Endothelial cell of umbilical vein (primary cell): ENCODE results near the gene STRA6. TPM values are rescaled to one million over a fixed set of nuclear protein-coding genes. Genes with fewer than 3 reads are reported as not detected.

Source experiments
- BruUV-seq: library from RNA; stranded (reverse); fragments of 400-500 nt; replicated peaks from 2 replicates; lab custom pipeline; 2021; lab: Mats Ljungman, UMichigan
- CTCF ChIA-PET: fragments of 300-600, 350-600 bp; sonication (Branson Sonifier 250); formaldehyde crosslinking; loops from one replicate; lab custom pipeline; 2021; ENCODE audit warnings: antibody characterized with exemption, inconsistent platforms; lab: Charles Lee
- POLR2A ChIA-PET: fragments of 300-600, 350-600 bp; sonication (Branson Sonifier 250); formaldehyde crosslinking; loops from one replicate; lab custom pipeline; 2021; ENCODE audit warnings: antibody characterized with exemption, inconsistent platforms; lab: Charles Lee
- DNase-seq: peaks from one replicate; pipeline ENCODE4 v3.0.0-alpha.2; 2011; ENCODE audit warnings: low read depth, low spot score
- FAIRE-seq: peaks from 2 replicates; lab custom pipeline; 2011; peaks lifted over from hg19 to GRCh38; lab: Jason Lieb, UNC
- H2AFZ ChIP-seq: 2 replicates; pipeline ENCODE4 v1.6.0; 2012; ENCODE audit warnings: low read depth, low read length, control low read depth, inconsistent platforms
- H3K27ac ChIP-seq: 2 replicates; pipeline ENCODE4 v1.5.1; 2011; ENCODE audit warnings: low read depth, mild to moderate bottlenecking, control low read depth, low read length, moderate library complexity; ENCODE audit not compliant: insufficient read depth
- H3K27me3 ChIP-seq, 2 experiments: 2 replicates each; pipeline versions ENCODE4 v1.6.0 to v1.6.1; 2011; ENCODE audit warnings: low read length in 2 of 2, mixed read lengths in 1 of 2; ENCODE audit not compliant: control insufficient read depth in 2 of 2, insufficient read depth in 2 of 2
- H3K36me3 ChIP-seq, 2 experiments: 2 replicates in 1 of 2; 3 replicates in 1 of 2; pipeline ENCODE4 v1.5.1; 2011; ENCODE audit warnings: low read length in 2 of 2, mild to moderate bottlenecking in 1 of 2, moderate library complexity in 1 of 2; ENCODE audit not compliant: control insufficient read depth in 2 of 2, insufficient read depth in 2 of 2; ENCODE audit errors: extremely low read depth in 1 of 2
- H3K4me1 ChIP-seq: 3 replicates; pipeline ENCODE4 v1.5.1; 2011; ENCODE audit warnings: mild to moderate bottlenecking, low read length; ENCODE audit not compliant: control insufficient read depth, insufficient read depth; ENCODE audit errors: extremely low read depth
- H3K4me2 ChIP-seq: 2 replicates; pipeline ENCODE4 v1.6.1; 2011; ENCODE audit warnings: low read length, control low read depth, mixed read lengths; ENCODE audit not compliant: insufficient read depth
- H3K4me3 ChIP-seq, 3 experiments: fragments of 200-600 bp in 1 of 3; sonication (generic), shearing (Covaris generic) in 1 of 3; replicated peaks in 1 of 3; 2 replicates each; pipeline ENCODE4 v1.5.1; 2011 to 2016; ENCODE audit warnings: control low read depth in 3 of 3, low read length in 3 of 3, mild to moderate bottlenecking in 2 of 3, inconsistent platforms in 1 of 3, low read depth in 1 of 3, moderate library complexity in 1 of 3; ENCODE audit not compliant: insufficient read depth in 1 of 3
- H3K79me2 ChIP-seq: 2 replicates; pipeline ENCODE4 v1.6.0; 2012; ENCODE audit warnings: low read length, inconsistent platforms; ENCODE audit not compliant: control insufficient read depth, insufficient read depth
- H3K9ac ChIP-seq: replicated peaks from 2 replicates; pipeline ENCODE3; 2011; ENCODE audit warnings: low read length, control low read depth; ENCODE audit not compliant: insufficient read depth; ENCODE audit errors: extremely low read depth
- H3K9me1 ChIP-seq: replicated peaks from 3 replicates; pipeline ENCODE4 v1.6.0; 2011; ENCODE audit warnings: mild to moderate bottlenecking, low read length; ENCODE audit not compliant: control insufficient read depth, insufficient read depth; ENCODE audit errors: extremely low read depth
- H3K9me3 ChIP-seq: replicated peaks from 2 replicates; pipeline ENCODE4 v1.5.1; 2012; ENCODE audit warnings: low read length, inconsistent platforms; ENCODE audit not compliant: control insufficient read depth, insufficient read depth
- H4K20me1 ChIP-seq: replicated peaks from 2 replicates; pipeline ENCODE3; 2011; ENCODE audit warnings: mild to moderate bottlenecking, low read length; ENCODE audit not compliant: control insufficient read depth, insufficient read depth; ENCODE audit errors: extremely low read depth
- EZH2 ChIP-seq: IDR thresholded peaks from 2 replicates; pipeline ENCODE4 v1.6.1; 2012; ENCODE audit warnings: borderline replicate concordance, low read depth, mild to moderate bottlenecking, moderate library complexity, low read length, inconsistent platforms; ENCODE audit not compliant: severe bottlenecking
- FOS ChIP-seq: IDR thresholded peaks from 2 replicates; pipeline ENCODE4 v1.6.1; 2011; ENCODE audit warnings: mild to moderate bottlenecking, low read length, moderate library complexity, borderline replicate concordance; ENCODE audit not compliant: insufficient read depth
- JUN ChIP-seq: IDR thresholded peaks from 2 replicates; pipeline ENCODE4 v1.6.1; 2011; ENCODE audit warnings: borderline replicate concordance, low read depth; ENCODE audit not compliant: insufficient read length, insufficient read depth
- MYC ChIP-seq: IDR thresholded peaks from one replicate; pipeline ENCODE4 v1.6.1; 2011; ENCODE audit warnings: mild to moderate bottlenecking, low read depth, low read length
- POLR2A ChIP-seq: IDR thresholded peaks from 2 replicates; pipeline ENCODE4 v1.6.1; 2012; ENCODE audit warnings: low read depth, mild to moderate bottlenecking, control low read depth, low read length
- POLR2AphosphoS5 ChIP-seq: IDR thresholded peaks from 2 replicates; pipeline ENCODE4 v1.6.1; 2012; ENCODE audit warnings: low read depth, mild to moderate bottlenecking, control low read depth, low read length, moderate library complexity; ENCODE audit not compliant: insufficient read depth
- dilution Hi-C: fragments of 300-500 bp; cut with MboI; formaldehyde crosslinking; loops from one replicate; pipeline ENCODE4 v1.15.0; 2019; ENCODE audit warnings: low sequenced_read_pairs; ENCODE audit not compliant: extremely low pct_ligation_motif_present
- intact Hi-C: fragments of 100-400 bp; cut with micrococcal nuclease; formaldehyde crosslinking; loops from one replicate; pipeline ENCODE4 v1.10.0; 2022
- polyA plus RNA-seq, 4 experiments: library from polyadenylated mRNA; depleted of rRNA in 3 of 4; stranded (reverse) in 3 of 4; unstranded in 1 of 4; fragments of >200 nt; gene quantifications; 2 replicates each; pipeline versions ENCODE4 v1.2.1 to v1.2.3, GENCODE V29; 2011 to 2012; ENCODE audit warnings: missing spikeins in 1 of 4
- total RNA-seq: library from RNA; stranded (reverse); gene quantifications from 2 replicates; pipeline ENCODE4 v1.2.3, GENCODE V29; 2021
- TF ChIP-seq, protein P1 (sequence below), 2 donors: IDR thresholded peaks; 1 replicate in 1 of 2; 2 replicates in 1 of 2; pipeline ENCODE4 v1.5.1; 2011; ENCODE audit warnings: low read length in 2 of 2, mild to moderate bottlenecking in 2 of 2, moderate library complexity in 2 of 2, control low read depth in 1 of 2, inconsistent platforms in 1 of 2, low read depth in 1 of 2; ENCODE audit not compliant: insufficient read depth in 1 of 2; ENCODE audit errors: extremely low read depth in 1 of 2
- TF ChIP-seq, protein P2 (sequence below): IDR thresholded peaks from 2 replicates; pipeline ENCODE4 v1.6.1; 2011; ENCODE audit not compliant: insufficient read depth, insufficient read length

Gene STRA6
- total and polyA plus RNA-seq, 2 donors (not counting 3 experiments of a cell fraction or from before 2014, with no cell fraction given): not detected

DNA sequence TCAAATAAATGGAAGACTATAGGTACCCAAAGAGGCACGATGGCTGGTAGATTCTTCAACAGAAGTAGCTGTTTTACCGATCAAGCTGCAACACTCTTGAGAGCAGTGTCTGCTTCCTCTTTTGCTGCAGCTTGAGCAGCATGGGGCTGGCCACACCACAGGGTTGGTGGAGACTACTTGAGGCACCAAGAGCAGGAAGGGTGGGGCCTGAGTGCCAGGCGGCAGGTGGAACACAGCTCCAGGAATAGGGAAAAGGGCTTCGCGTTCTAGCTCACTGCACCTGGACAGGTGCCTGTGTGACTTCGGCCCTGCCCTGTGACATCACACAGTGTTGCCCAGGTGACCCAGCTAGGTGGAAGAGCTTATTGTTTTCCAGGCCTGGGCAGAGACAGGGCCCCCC lies 33.4 kb upstream of the STRA6 start, which contains the start of gene CCDC33:
CCDC33 (plus strand) TSS at position 365 of the 400 bp plus-strand sequence. CDS start 394 bp downstream, outside the sequence.
- Histone ChIP-seq H3K27me3 (peaks cover 0 to 4% of the 10 kb centered on the region in 2 experiments), H3K4me3 (no peak within 1 kb of the TSS), H3K9me1 (no peaks in the 10 kb centered on the region), H3K79me2 (no peaks in the 10 kb centered on the region), H3K4me2 (no peak within 1 kb of the TSS), H3K36me3 (no peaks in the 10 kb centered on the region), H3K9me3 (no peaks in the 10 kb centered on the region), H4K20me1 (no peaks in the 10 kb centered on the region), H2AFZ (no peak within 1 kb of the TSS), H3K4me1 (peaks cover 7% of the 10 kb centered on the region), H3K27ac (no peak within 1 kb of the TSS), H3K9ac (no peak within 1 kb of the TSS)
- CTCF ChIA-PET: no interaction called here
- no TSS peak for BruUV-seq
- intact Hi-C loops (no loop called here), dilution Hi-C loops (no loop called here)
- POLR2A ChIA-PET: interaction anchor here (0.5 kb wide), 1 partner anchor 66 kb away, joined by 4 read pairs; no protein-coding TSS in a partner anchor
- DNase-seq (no peak), FAIRE-seq (no peak)
- TF ChIP-seq EZH2 (no peak), POLR2A (no peak), FOS (no peak), JUN (no peak)
- TF ChIP-seq, protein P1, sequence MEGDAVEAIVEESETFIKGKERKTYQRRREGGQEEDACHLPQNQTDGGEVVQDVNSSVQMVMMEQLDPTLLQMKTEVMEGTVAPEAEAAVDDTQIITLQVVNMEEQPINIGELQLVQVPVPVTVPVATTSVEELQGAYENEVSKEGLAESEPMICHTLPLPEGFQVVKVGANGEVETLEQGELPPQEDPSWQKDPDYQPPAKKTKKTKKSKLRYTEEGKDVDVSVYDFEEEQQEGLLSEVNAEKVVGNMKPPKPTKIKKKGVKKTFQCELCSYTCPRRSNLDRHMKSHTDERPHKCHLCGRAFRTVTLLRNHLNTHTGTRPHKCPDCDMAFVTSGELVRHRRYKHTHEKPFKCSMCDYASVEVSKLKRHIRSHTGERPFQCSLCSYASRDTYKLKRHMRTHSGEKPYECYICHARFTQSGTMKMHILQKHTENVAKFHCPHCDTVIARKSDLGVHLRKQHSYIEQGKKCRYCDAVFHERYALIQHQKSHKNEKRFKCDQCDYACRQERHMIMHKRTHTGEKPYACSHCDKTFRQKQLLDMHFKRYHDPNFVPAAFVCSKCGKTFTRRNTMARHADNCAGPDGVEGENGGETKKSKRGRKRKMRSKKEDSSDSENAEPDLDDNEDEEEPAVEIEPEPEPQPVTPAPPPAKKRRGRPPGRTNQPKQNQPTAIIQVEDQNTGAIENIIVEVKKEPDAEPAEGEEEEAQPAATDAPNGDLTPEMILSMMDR (IDR thresholded peaks at IDR 0.05; ENCODE audit: extremely low read depth in 1 of 2, insufficient read depth in 1 of 2, low read depth in 1 of 2, low read length in 2 of 2): no peak

DNA sequence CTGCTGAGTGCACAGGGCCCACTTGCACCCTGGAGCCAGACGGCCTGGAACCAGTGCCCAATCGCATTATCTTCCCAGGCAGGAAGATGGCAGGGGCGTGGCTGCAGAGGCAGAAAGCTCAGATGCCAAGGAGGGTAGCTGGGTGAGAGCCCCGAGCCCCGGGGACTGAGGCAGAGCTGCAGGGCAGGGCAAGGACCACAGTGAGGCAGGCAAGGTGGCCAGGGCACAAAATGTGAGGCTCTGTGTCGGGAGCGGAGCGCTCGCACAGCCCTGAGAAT lies 31.9 kb upstream of the STRA6 start:
- H3K36me3 ChIP-seq: no peaks in the 10 kb centered on the region
- H3K9me3 ChIP-seq: no peaks in the 10 kb centered on the region
- no peak overlapping the region for H3K9ac ChIP-seq
- no TSS peak for BruUV-seq
- ChIA-PET POLR2A (no interaction called here), CTCF (no interaction called here)
- dilution Hi-C loops (no loop called here), intact Hi-C loops (no loop called here)
- DNase-seq: no peak
- H3K4me3 ChIP-seq: no peak overlapping the region
- no peaks in the 10 kb centered on the region for H3K79me2 ChIP-seq
- no peak overlapping the region for H2AFZ ChIP-seq
- no peak for FAIRE-seq
- TF ChIP-seq, protein P1 (IDR thresholded peaks at IDR 0.05; ENCODE audit: extremely low read depth in 1 of 2, insufficient read depth in 1 of 2, low read depth in 1 of 2, low read length in 2 of 2): no peak
- no peak for TF ChIP-seq EZH2
- TF ChIP-seq MYC: no peak
- TF ChIP-seq, protein P2, sequence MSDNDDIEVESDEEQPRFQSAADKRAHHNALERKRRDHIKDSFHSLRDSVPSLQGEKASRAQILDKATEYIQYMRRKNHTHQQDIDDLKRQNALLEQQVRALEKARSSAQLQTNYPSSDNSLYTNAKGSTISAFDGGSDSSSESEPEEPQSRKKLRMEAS: no peak
- TF ChIP-seq POLR2AphosphoS5: no peak
- TF ChIP-seq FOS: no peak
- H3K27ac ChIP-seq: no peak overlapping the region
- no peaks in the 10 kb centered on the region for H3K4me1 ChIP-seq
- no peaks in the 10 kb centered on the region for H4K20me1 ChIP-seq
- H3K9me1 ChIP-seq: no peaks in the 10 kb centered on the region
- no peak overlapping the region for H3K4me2 ChIP-seq
- peaks cover 2 to 9% of the 10 kb centered on the region in 2 experiments for H3K27me3 ChIP-seq
